22Rv1 (cell line): ENCODE data around the gene TTL.
"Not testable (repeated sequence)": the region's sequence is repeated elsewhere in the genome, so short reads cannot be mapped to it uniquely, and the experiment has no call there.

Experiments
- H3K27ac ChIP-seq: fragments of 450-650 bp; 2 replicates; pipeline ENCODE4 v1.5.1; 2017
- CTCF ChIP-seq: fragments of 450-650 bp; IDR thresholded peaks from 2 replicates; pipeline ENCODE4 v1.5.1; 2017; ENCODE audit warnings: mild to moderate bottlenecking
- ZFX ChIP-seq: fragments of 450-650 bp; IDR thresholded peaks from 2 replicates; pipeline ENCODE4 v1.6.1; 2017; ENCODE audit warnings: antibody characterized with exemption, borderline replicate concordance

Gene TTL

GRCh38 chr2:112481528-112482233 lies at the start of gene TTL:
TTL (plus strand) TSS chr2:112482156; CDS start chr2:112482345, 189 bp downstream.
- H3K27ac ChIP-seq, result peak within 1 kb of the TSS; percentile 94
- no peak for TF ChIP-seq CTCF
- no peak for TF ChIP-seq ZFX

GRCh38 chr2:112432390-112432734 lies 49.6 kb upstream of the TTL start:
- H3K27ac ChIP-seq, result not testable (repeated sequence)

GRCh38 chr2:112432735-112433479 lies 49.0 kb upstream of the TTL start:
- H3K27ac ChIP-seq, result 0 out of 2 replicates have a peak overlapping the region, but pooled peaks have one; percentile 38

GRCh38 chr2:112433480-112433879 lies 48.5 kb upstream of the TTL start, which contains the start of gene RGPD8:
RGPD8 (minus strand) TSS chr2:112433645; CDS start chr2:112433453, 192 bp downstream.
- peak; percentile 68 for TF ChIP-seq CTCF
- 0 out of 2 replicates have a peak within 1 kb of the TSS, but pooled peaks have one; percentile 38 for H3K27ac ChIP-seq

GRCh38 chr2:112433932-112434730 lies 47.8 kb upstream of the TTL start:
- no peak overlapping the region for H3K27ac ChIP-seq
- TF ChIP-seq CTCF (no peak; the same call in 1 of the 2 replicates), ZFX (no peak)

GRCh38 chr2:112434890-112435715 lies 46.9 kb upstream of the TTL start:
- H3K27ac ChIP-seq, result not testable (repeated sequence)

- H3K27ac ChIP-seq, result not testable (repeated sequence)
Observed at GRCh38 chr2:112435716-112436431, 46.1 kb upstream of the TTL start.

- H3K27ac ChIP-seq, result not testable (repeated sequence)
Observed at GRCh38 chr2:112436993-112437392, 45.0 kb upstream of the TTL start.

GRCh38 chr2:112437405-112437831 lies 44.5 kb upstream of the TTL start:
- H3K27ac ChIP-seq, result not testable (repeated sequence)

GRCh38 chr2:112438603-112439261 lies 43.2 kb upstream of the TTL start:
- not testable (repeated sequence) for H3K27ac ChIP-seq

GRCh38 chr2:112444256-112444655 lies 37.7 kb upstream of the TTL start:
- H3K27ac ChIP-seq, result not testable (repeated sequence)
